DOHH2 (cell line): ENCODE measurements around the gene ATP10A.

Experiments
- CTCF ChIP-seq: fragments of 200-600 bp; sonication (generic); IDR thresholded peaks from one replicate; pipeline ENCODE4 v1.5.1; 2014; ENCODE audit warnings: antibody characterized with exemption, mild to moderate bottlenecking, low read depth, low read length; ENCODE audit not compliant: poor library complexity, severe bottlenecking
- EZH2phosphoT487 ChIP-seq: fragments of 200-600 bp; sonication (generic); IDR thresholded peaks from 2 replicates; pipeline ENCODE4 v1.6.1; 2017; ENCODE audit warnings: borderline replicate concordance, mild to moderate bottlenecking, antibody characterized with exemption, low read length, moderate library complexity, mixed read lengths

DNA sequence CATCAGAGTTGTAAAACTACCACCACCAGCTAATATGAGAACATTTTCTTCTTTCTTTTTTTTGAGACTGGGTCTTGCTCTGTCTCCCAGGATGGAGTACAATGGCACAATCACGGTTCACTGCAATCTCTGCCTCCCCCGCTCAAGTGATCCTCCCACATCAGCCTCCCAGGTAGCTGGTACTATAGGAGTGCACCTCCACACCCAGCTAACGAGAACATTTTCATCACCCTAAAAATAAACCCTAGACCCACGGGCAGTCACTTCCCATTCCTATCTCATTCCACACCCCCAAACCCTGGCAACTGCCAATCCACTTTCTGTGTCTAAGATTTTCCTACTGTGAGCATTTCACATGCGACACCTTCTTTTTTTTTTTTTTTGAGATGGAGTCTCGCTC, 130.9 kb downstream of the ATP10A start:
- no peak for TF ChIP-seq CTCF
- TF ChIP-seq EZH2phosphoT487: no peak
